ENCODE results near the gene SAMD13. TPM values are rescaled to one million over a fixed set of nuclear protein-coding genes. Genes with fewer than 3 reads are reported as not detected.

Gene SAMD13
- total RNA-seq, 1 experiment from 2014 or later: 0.61 TPM

GRCh38 chr1:84360316-84360715 lies 58.8 kb downstream of the SAMD13 start:
- Histone ChIP-seq H3K56ac (ENCODE audit: insufficient read length, low read depth, low read length) (no peak overlapping the region), H3T11ph (ENCODE audit: low read length) (no peak overlapping the region), H3K14ac (ENCODE audit: insufficient read depth, low read length) (no peak overlapping the region), H2BK120ac (ENCODE audit: low read depth, low read length, poor library complexity, severe bottlenecking) (no peak overlapping the region), H4K5ac (ENCODE audit: insufficient read length, low read depth, low read length) (no peak overlapping the region), H3K27me3 (ENCODE audit: insufficient read depth, low read length) (no peaks in the 10 kb centered on the region), H3K23ac (ENCODE audit: insufficient read length, low read depth, low read length) (no peak overlapping the region), H4K20me1 (ENCODE audit: control insufficient read depth, insufficient read depth, insufficient read length) (no peaks in the 10 kb centered on the region), H4K91ac (ENCODE audit: insufficient read length, low read depth, low read length) (no peak overlapping the region), H2BK5ac (ENCODE audit: insufficient read length, low read length) (no peak overlapping the region), H3K79me1 (ENCODE audit: insufficient read depth, low read depth, low read length, poor library complexity, severe bottlenecking) (no peaks in the 10 kb centered on the region), H2BK12ac (ENCODE audit: insufficient read length, low read depth, low read length) (no peak overlapping the region), H3K9me3 (ENCODE audit: control insufficient read depth, low read depth, low read length) (no peaks in the 10 kb centered on the region), H3K4me2 (ENCODE audit: insufficient read depth, insufficient read length, low read length) (no peak overlapping the region), H2AFZ (ENCODE audit: low read length) (no peak overlapping the region), H3K9ac (ENCODE audit: extremely low read depth, insufficient read length, low read length) (no peak overlapping the region), H2BK15ac (ENCODE audit: low read depth, low read length) (no peak overlapping the region), H3K23me2 (ENCODE audit: insufficient read length, low read depth, low read length, poor library complexity, severe bottlenecking) (no peaks in the 10 kb centered on the region), H2BK20ac (ENCODE audit: low read depth, low read length, poor library complexity, severe bottlenecking) (no peak overlapping the region), H3K27ac (ENCODE audit: insufficient read length, low read depth, low read length) (no peak overlapping the region), H3K18ac (ENCODE audit: insufficient read length, low read depth, low read length) (no peak overlapping the region), H3K4ac (ENCODE audit: low read depth, low read length) (no peak overlapping the region), H3K4me1 (ENCODE audit: insufficient read depth, low read length) (no peaks in the 10 kb centered on the region), H4K8ac (replicated peaks; ENCODE audit: insufficient read length, low read depth, low read length) (no peak overlapping the region), H3K79me2 (ENCODE audit: insufficient read depth, low read length) (no peaks in the 10 kb centered on the region), H2AK5ac (ENCODE audit: insufficient read length, low read length) (no peak overlapping the region)
- Mint-ChIP-seq H3K27ac (no peak overlapping the region), H3K4me1 (no peaks in the 10 kb centered on the region), H3K4me3 (no peak overlapping the region), H3K9me3 (no peaks in the 10 kb centered on the region), H3K36me3 (ENCODE audit: insufficient read depth in 1 of 3, low read depth in 3 of 3) (no peaks in the 10 kb centered on the region), H3K27me3 (ENCODE audit: low read depth) (no peaks in the 10 kb centered on the region; the same call in 1 of the 2 replicates)
- no peak for TF ChIP-seq CTCF (conservative IDR thresholded peaks at IDR 0.05)
- no CpG with 5 or more reads among the region's 1 CpG for WGBS (ENCODE audit: extremely low coverage, insufficient read length, low lambda C conversion rate)
- no peak for DNase-seq
